Daoy (cell line): Measurements from ENCODE around the gene ZNF71. TPM values are rescaled to one million over a fixed set of nuclear protein-coding genes. Genes with fewer than 3 reads are reported as not detected.
"Not testable (repeated sequence)": the region's sequence is repeated elsewhere in the genome, so short reads cannot be mapped to it uniquely, and the experiment has no call there.

Source experiments
- DNase-seq: peaks from one replicate; pipeline ENCODE4 v3.0.0-alpha.2; 2015; ENCODE audit warnings: low read depth
- total RNA-seq: library from RNA; depleted of rRNA; stranded (reverse); fragments of >200 nt; shearing (Covaris generic); gene quantifications from 2 replicates; pipeline ENCODE4 v1.2.3, GENCODE V29; 2014

The ZNF71 gene
- total RNA-seq, 1 experiment from 2014 or later: 3.9 TPM

- no peak for DNase-seq
Observed at GRCh38 chr19:56622374-56622773, 27.3 kb downstream of the ZNF71 start.

- no peak for DNase-seq
Observed at GRCh38 chr19:56623006-56623405, 27.9 kb downstream of the ZNF71 start.

- no peak for DNase-seq
Observed at GRCh38 chr19:56625708-56626107, 30.6 kb downstream of the ZNF71 start.

- no peak for DNase-seq
Observed at GRCh38 chr19:56633021-56633420, 37.9 kb downstream of the ZNF71 start.

- DNase-seq: peak; percentile 67
Observed at GRCh38 chr19:56637976-56638555, 43.0 kb downstream of the ZNF71 start.

GRCh38 chr19:56639217-56639616 is 44.1 kb downstream of the ZNF71 start:
- DNase-seq: peak; percentile 17

GRCh38 chr19:56642711-56643459 is 47.8 kb downstream of the ZNF71 start, which contains the start of gene SMIM17:
Gene SMIM17, plus strand, starts transcription at chr19:56643159. Its CDS starts 2,509 bp downstream, at chr19:56645668.
- no peak for DNase-seq

GRCh38 chr19:56643460-56643955 is 48.4 kb downstream of the ZNF71 start:
- DNase-seq: no peak

- DNase-seq: no peak
Observed at GRCh38 chr19:56654151-56654550, 59.0 kb downstream of the ZNF71 start.

- DNase-seq: no peak
Observed at GRCh38 chr19:56660381-56661107, 65.4 kb downstream of the ZNF71 start.

- no peak for DNase-seq
Observed at GRCh38 chr19:56661248-56661647, 66.1 kb downstream of the ZNF71 start.

- no peak for DNase-seq
Observed at GRCh38 chr19:56663931-56664500, 68.9 kb downstream of the ZNF71 start.

- no peak for DNase-seq
Observed at GRCh38 chr19:56664511-56664910, 69.4 kb downstream of the ZNF71 start.

GRCh38 chr19:56667311-56667870 is 72.3 kb downstream of the ZNF71 start:
- DNase-seq: no peak

- no peak for DNase-seq
Observed at GRCh38 chr19:56668676-56669075, 73.6 kb downstream of the ZNF71 start.

- no peak for DNase-seq
Observed at GRCh38 chr19:56670401-56670960, 75.4 kb downstream of the ZNF71 start.

GRCh38 chr19:56670961-56671612 is 76.0 kb downstream of the ZNF71 start:
- DNase-seq: no peak

GRCh38 chr19:56671613-56671994 is 76.5 kb downstream of the ZNF71 start, which contains the start of gene ZNF835:
Gene ZNF835, minus strand, starts transcription at chr19:56671757. Its CDS starts 6,559 bp downstream, at chr19:56665198.
- peak; percentile 79 for DNase-seq

- DNase-seq: not testable (repeated sequence)
Observed at GRCh38 chr19:56672610-56673009, 77.5 kb downstream of the ZNF71 start.
